Renal cortical epithelial cell (primary cell): ENCODE results near the gene ISCU. TPM values are rescaled to one million over a fixed set of nuclear protein-coding genes. Genes with fewer than 3 reads are reported as not detected.
A peak's percentile ranks its signal among the peaks of the same experiment; 100 is the strongest.
"Not testable (repeated sequence)": the region's sequence is repeated elsewhere in the genome, so short reads cannot be mapped to it uniquely, and the experiment has no call there.

Source experiments
- DNase-seq: peaks from one replicate; pipeline ENCODE4 v3.0.0-alpha.2; 2011; ENCODE audit warnings: low read depth
- total RNA-seq: library from RNA; depleted of rRNA; stranded (reverse); fragments of >200 nt; gene quantifications from 2 replicates; pipeline ENCODE4 v1.2.3, GENCODE V29; 2014

ISCU gene
- total RNA-seq, 1 donor from 2014 or later = 149 TPM

DNA sequence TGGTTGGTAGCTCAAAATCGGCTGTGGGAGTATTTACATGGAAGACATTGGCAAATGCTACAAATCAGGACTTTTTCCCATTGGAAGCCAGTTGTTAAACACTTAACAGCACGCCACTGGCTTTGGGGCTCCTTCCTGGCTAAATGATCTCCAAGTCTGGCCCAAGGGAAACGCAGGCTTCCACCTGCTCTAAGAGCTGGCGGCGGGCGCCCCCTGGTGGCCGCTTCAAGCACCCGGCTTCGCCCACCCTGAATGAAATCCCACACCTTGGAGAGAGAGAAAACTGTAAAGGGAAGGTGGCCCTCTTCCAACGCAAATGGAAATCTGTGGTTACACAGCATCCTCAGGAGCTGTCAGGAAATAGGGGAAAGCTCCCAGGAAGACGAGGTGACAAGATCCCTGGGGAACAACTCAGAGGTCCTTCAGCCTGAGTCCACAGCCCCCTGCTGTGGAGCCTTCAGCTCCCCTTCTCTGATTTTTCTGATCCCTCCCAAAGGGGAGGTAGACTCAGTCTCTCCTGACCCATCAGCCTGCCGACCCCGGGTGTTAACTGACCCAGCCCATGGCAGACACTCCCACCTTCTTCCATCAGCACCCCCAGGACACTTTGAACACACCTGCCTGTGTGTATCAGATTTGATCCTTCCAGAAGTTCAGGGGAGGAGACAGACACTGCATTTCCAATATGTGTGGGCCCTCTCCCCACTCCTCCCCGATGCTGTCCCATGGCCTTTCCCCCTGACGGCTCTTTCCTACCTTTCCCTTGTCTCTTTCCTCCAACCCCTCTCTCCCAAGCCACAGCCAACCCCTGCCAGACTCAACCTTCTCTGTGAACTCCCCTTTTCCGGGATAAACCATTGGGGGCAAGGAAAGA is 55.9 kb downstream of the ISCU start:
- DNase-seq = peak; percentile 63

DNA sequence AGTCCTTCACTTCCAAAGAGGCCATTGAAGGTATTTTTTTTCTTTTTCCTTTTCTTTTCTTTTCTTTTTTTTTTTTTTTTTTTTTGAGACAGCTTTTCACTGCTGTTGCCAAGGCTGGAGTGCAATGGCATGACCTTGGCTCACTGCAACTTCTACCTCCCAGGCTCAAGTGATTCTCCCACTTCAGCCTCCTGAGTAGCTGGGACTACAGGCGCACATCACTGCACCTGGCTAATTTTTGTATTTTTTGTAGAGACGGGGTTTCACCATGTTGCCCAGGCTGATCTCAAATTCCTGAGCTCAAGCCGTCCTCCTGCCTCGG is 56.5 kb downstream of the ISCU start:
- DNase-seq = not testable (repeated sequence)

Other genes with a start within 250 kb of the ISCU start
- gene CMKLR1, start 223.3 kb upstream of the ISCU start, total RNA-seq = not detected in 2 replicates
- gene FICD, start 47.3 kb upstream of the ISCU start, total RNA-seq = 6.4 and 7.8 TPM in 2 replicates
- 33.3 and 53.7 TPM in 2 replicates for gene SART3, start 1.4 kb upstream of the ISCU start, total RNA-seq
- gene TMEM119, start 35.5 kb downstream of the ISCU start, total RNA-seq = not detected in 2 replicates
- gene SELPLG, start 71.3 kb downstream of the ISCU start, total RNA-seq = 0.35 and 2.3 TPM in 2 replicates
- gene CORO1C, start 168.9 kb downstream of the ISCU start, total RNA-seq = 215 and 235 TPM in 2 replicates